Daoy (cell line): ENCODE data around the gene PLCD4. TPM values are rescaled to one million over a fixed set of nuclear protein-coding genes. Genes with fewer than 3 reads are reported as not detected.

Experiments used
- DNase-seq: peaks from one replicate; pipeline ENCODE4 v3.0.0-alpha.2; 2015; ENCODE audit warnings: low read depth
- total RNA-seq: library from RNA; depleted of rRNA; stranded (reverse); fragments of >200 nt; shearing (Covaris generic); gene quantifications from 2 replicates; pipeline ENCODE4 v1.2.3, GENCODE V29; 2014; rRNA removed

Gene PLCD4
- total RNA-seq, 1 experiment from 2014 or later = 0.06 TPM

- no peak for DNase-seq
Observed at GRCh38 chr2:218664653-218665052, 57.0 kb downstream of the PLCD4 start.

GRCh38 chr2:218671097-218671653, 63.5 kb downstream of the PLCD4 start:
- peak; percentile 17 for DNase-seq

- peak; percentile 90 for DNase-seq
Observed at GRCh38 chr2:218671654-218672566, 64.2 kb downstream of the PLCD4 start, which contains the start of the genes RNF25 and STK36. Gene RNF25 (minus strand): TSS chr2:218672002. CDS start chr2:218671970, 32 bp downstream. Gene STK36 (plus strand): TSS chr2:218672086. CDS start chr2:218672830, 744 bp downstream.

GRCh38 chr2:218679119-218679518, 71.4 kb downstream of the PLCD4 start:
- DNase-seq = peak; percentile 22

- DNase-seq = no peak
Observed at GRCh38 chr2:218680061-218680460, 72.4 kb downstream of the PLCD4 start.

Other genes starting within 250 kb of the PLCD4 start
- not detected in 2 replicates for gene SLC11A1, start 225.6 kb upstream of the PLCD4 start, total RNA-seq
- 27.4 and 36.3 TPM in 2 replicates for gene CTDSP1, start 208.0 kb upstream of the PLCD4 start, total RNA-seq
- gene VIL1, start 188.8 kb upstream of the PLCD4 start, total RNA-seq = 0.06 TPM in 1 of 2 replicates, not detected in the other
- gene USP37, start 39.5 kb upstream of the PLCD4 start, total RNA-seq = 11.4 and 16.1 TPM in 2 replicates
- gene CNOT9, start 39.1 kb upstream of the PLCD4 start, total RNA-seq = 94.2 and 118 TPM in 2 replicates
- 7.3 and 7.6 TPM in 2 replicates for gene ZNF142, start 51.7 kb downstream of the PLCD4 start, total RNA-seq
- 53.3 and 59.9 TPM in 2 replicates for gene BCS1L, start 51.8 kb downstream of the PLCD4 start, total RNA-seq
- 42.3 and 54.7 TPM in 2 replicates for gene RNF25, start 64.1 kb downstream of the PLCD4 start, total RNA-seq
- 13.9 and 28.7 TPM in 2 replicates for gene STK36, start 64.2 kb downstream of the PLCD4 start, total RNA-seq
- gene TTLL4, start 102.9 kb downstream of the PLCD4 start, total RNA-seq = 13.7 and 15.4 TPM in 2 replicates
- gene CYP27A1, start 174.2 kb downstream of the PLCD4 start, total RNA-seq = 0.77 and 0.80 TPM in 2 replicates
- gene PRKAG3, start 223.9 kb downstream of the PLCD4 start, total RNA-seq = not detected in 2 replicates